GM21381 (cell line): ENCODE measurements around the gene CAMTA1.

Experiments
- ATAC-seq: cut with Tn5 transposase; IDR thresholded peaks from one replicate; pipeline ENCODE4 v1.9.1; 2021; ENCODE audit warnings: mild to moderate bottlenecking, moderate library complexity; ENCODE audit not compliant: unreplicated experiment

The CAMTA1 gene

GRCh38 chr1:6923012-6923411, 137.8 kb downstream of the CAMTA1 start:
- no peak for ATAC-seq

- ATAC-seq: no peak
Measured at GRCh38 chr1:6923416-6923815, 138.2 kb downstream of the CAMTA1 start.

DNA sequence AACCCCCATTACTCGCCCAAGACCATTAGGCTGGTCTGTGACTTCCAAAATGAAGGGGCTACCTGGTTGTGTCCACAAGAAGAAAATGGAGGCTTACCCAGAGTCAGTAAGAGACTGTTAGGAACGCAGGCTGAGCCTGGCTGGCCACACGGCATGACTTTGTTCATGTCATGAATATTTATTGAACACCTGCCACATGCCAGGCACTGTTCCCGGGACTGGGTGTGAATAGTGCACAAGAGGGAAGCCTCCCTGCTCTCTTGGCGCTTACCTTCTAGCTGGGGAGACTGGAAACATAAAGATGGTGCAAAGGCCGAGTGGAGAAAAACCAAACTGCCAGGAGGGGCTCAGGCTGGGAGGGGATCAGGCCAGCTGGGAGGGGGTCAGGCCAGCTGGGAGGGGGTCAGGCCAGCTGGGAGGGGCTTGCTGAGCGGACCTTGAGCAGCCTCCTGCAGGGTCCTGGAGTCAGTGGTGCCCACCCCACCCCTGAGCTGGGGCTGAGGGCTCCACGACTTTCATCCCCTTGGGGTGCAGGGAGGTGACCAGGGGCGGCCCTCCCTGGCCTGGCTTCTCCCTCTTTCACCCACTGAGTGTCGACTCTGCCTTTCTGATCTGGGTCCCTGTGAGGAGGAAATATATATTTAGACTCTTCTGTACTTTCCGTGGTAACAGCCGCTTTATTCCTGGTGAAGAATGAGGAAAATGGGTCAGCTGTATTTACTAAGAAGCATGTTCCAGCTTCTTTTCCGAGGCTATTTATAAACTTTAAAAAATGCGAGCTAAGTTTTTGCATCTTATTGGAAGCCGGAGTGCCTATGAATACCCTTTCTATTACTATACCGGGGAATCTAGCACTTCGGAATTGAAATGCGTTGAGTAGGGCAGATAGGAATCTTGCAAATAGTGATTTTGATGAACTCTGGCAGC, 139.0 kb downstream of the CAMTA1 start:
- no peak for ATAC-seq

- no peak for ATAC-seq
Measured at GRCh38 chr1:6924891-6925290, 139.6 kb downstream of the CAMTA1 start.

GRCh38 chr1:6927626-6928025, 142.4 kb downstream of the CAMTA1 start:
- ATAC-seq: no peak

DNA sequence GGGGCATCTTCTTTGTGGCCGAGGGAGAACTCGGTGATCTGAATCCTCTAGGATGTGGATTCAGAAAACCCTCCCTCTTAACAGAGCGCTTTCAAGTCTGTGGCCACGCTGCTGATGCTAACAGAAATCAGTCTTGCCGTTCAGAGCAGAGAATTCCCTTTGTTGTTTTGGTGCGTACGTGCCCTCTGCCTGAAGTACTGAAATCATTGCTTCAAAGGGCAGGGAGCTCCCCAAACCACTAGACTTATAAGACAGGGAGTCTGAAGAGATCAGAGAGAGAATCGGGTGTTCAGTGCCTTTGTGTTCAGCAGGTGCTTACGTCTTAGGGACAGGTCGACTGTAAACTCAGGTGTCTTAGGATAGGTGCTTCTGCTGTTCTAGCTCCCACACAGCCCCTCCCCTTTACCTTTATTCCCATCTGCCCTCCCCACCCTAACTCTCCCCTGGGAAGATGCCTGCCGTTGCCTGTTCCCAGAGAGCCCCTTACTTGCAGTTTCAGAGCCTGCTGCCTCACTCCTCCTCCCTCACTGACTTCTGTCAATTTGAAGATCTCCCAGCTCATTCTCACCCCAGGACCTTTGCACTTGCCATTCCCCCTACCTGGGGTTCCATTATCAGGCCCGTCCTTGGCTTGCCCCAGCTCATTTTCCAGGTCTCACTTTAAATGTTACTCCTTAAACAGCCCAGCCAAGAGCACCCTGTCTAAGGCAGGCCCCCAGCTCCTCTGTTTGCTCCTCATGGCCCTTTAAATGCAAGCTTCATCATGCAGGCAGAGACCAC, 143.0 kb downstream of the CAMTA1 start:
- no peak for ATAC-seq

GRCh38 chr1:6930732-6931300, 145.6 kb downstream of the CAMTA1 start:
- no peak for ATAC-seq

DNA sequence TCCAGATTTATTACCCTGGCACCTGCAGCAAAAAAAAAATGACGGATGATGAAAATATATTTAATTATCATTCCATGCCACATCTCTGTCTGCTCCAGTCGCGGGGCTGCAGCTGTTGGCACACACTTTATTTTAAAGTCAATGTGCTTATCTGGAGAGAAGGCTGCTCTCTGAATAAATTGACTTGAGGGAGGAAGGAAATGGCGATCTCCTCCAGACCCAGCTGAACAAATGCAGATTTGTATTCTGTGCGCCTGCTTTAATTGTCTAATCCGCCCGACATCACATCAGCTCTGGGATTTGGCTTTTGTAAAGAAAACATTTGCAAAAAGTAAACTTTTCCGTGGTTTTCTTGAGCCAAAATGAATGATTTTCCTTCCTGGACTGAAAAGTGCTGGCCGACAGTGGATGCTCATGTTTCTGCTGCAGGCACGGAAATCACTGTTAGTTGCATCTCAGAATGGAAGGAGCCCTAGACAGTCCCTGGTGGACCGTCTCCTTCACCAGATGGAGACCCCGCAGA, 150.2 kb downstream of the CAMTA1 start:
- ATAC-seq: no peak

DNA sequence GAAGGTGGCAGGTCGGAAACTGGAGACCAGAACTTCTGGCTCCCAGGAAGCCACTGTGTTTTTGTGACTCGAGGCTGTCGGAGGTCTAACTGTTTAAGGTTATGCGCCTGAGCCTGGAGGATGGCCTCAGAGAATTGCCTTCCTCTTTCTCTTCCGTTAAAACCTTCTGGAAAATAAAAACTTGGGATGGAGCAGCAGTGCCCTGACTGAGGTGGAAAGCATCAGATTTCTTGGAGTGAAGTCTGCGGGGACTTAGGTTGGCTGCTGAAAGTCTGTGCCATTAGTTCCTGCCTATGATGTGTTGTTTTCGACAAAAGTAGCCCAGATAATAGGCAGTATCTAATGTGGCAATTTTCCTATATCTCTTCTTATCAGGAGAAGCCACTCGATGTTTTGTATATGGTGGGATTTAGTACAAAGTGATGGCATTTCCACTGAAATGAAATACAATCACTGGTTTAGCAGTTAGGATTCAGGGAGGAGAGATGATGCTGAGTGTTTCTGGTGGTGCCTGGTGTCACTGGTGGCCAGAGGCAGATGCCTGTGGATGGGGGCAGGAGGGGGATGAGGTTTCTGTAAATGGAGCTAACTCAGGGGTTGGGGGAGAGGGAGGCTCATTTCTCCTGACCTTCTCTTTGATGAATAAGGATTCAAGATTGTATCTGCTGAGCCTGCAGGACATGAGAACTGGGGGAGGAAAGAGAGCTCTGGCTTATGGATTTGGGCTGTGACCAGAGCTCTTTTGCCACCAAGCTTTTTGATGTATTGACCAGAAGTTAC, 150.8 kb downstream of the CAMTA1 start:
- ATAC-seq: no peak

DNA sequence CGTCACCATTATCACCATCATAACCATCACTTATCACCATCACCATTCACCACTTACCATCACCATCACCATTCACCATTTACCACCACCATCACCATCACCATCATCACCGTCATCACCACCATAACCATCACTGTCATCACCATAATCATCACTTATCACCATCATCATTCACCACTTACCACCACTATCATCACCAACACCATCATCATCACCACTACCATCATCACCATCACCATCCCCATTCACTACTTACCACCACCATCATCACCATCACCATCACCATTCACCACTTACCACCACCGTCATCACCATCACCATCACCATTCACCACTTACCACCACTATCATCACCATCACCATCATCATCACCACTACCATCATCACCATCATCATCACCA, 151.8 kb downstream of the CAMTA1 start:
- ATAC-seq: no peak

DNA sequence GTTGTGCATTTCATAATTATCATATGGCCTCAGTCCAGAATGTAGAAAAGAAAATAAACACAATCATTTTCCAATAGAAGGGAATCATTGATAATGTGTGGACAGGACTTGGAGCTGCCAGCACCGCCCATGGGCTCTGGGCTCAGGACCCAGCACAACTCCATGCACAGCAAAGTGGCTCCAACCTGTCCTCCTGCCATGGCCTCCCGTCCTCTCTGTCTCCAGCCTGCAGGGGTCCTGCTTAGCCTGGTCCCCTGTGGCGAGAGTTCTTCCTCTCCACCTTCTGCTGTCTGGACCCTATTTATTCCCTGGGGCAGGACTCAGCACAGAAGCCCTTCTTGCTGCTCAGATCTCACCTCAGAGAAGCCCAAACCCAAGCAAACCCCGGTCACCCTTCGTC, 154.1 kb downstream of the CAMTA1 start:
- no peak for ATAC-seq

GRCh38 chr1:6941786-6942185, 156.5 kb downstream of the CAMTA1 start:
- ATAC-seq: no peak

DNA sequence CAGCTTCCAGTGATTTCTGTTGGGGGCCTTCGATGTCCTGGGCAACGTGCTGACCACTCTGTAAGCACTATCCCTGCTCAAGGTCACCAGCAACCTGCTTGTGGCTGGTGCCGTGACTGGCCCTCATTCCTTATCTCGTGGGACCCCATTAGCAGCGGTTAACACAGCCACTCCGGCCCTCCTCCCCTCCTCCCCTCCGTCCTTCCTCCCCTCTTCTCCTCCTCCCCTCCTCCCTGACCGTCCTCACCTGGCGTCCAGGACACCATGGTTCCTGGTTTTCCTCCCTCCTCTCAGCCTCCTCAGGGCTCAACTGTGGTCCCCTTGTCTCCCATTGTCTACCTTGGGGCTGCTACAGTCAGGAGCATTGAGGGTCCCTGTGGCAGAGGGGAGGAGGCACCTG, 157.7 kb downstream of the CAMTA1 start:
- no peak for ATAC-seq

GRCh38 chr1:6944434-6944833, 159.2 kb downstream of the CAMTA1 start:
- ATAC-seq: no peak

- no peak for ATAC-seq
Measured at GRCh38 chr1:6947952-6948351, 162.7 kb downstream of the CAMTA1 start.

- no peak for ATAC-seq
Measured at GRCh38 chr1:6948416-6948815, 163.2 kb downstream of the CAMTA1 start.

GRCh38 chr1:6948861-6949260, 163.6 kb downstream of the CAMTA1 start:
- no peak for ATAC-seq

GRCh38 chr1:6950001-6950765, 164.9 kb downstream of the CAMTA1 start:
- ATAC-seq: no peak

- ATAC-seq: no peak
Measured at GRCh38 chr1:6951536-6951935, 166.3 kb downstream of the CAMTA1 start.

GRCh38 chr1:6953216-6953615, 168.0 kb downstream of the CAMTA1 start:
- ATAC-seq: no peak
